D721Med (cell line): Measurements from ENCODE around the gene MGAT5.

Experiments used
- DNase-seq: peaks from one replicate; pipeline ENCODE4 v3.0.0; 2011; ENCODE audit warnings: low spot score; ENCODE audit not compliant: insufficient read length
- FAIRE-seq: peaks from 2 replicates; lab custom pipeline; 2011; peaks lifted over from hg19 to GRCh38; lab: Jason Lieb, UNC
- TF ChIP-seq, protein P1 (sequence below): IDR thresholded peaks from 2 replicates; pipeline ENCODE4 v1.5.1; 2012; ENCODE audit warnings: mild to moderate bottlenecking, control low read depth; ENCODE audit not compliant: insufficient read depth; ENCODE audit errors: missing control alignments

The MGAT5 gene

DNA sequence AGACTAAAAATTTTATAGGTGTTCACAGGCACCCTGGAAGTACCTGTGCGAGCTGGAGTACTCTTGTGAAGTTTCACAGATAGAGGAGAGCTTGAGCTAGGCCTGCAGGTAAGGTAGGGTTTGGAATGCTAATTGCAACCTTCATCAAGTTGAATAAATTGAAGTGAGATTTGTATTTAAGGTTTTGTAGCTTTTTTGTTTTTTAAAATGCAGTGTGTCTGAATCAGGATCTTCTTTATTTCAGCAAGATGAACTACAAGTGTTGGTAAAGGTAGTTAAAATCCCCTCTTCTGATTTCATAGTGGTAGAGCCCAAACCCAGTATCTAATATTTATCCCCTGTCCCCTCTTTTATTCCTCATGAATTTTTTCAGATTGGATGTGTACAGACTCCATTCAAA is 45.5 kb downstream of the MGAT5 start:
- DNase-seq (no peak), FAIRE-seq (no peak)
- TF ChIP-seq, protein P1, sequence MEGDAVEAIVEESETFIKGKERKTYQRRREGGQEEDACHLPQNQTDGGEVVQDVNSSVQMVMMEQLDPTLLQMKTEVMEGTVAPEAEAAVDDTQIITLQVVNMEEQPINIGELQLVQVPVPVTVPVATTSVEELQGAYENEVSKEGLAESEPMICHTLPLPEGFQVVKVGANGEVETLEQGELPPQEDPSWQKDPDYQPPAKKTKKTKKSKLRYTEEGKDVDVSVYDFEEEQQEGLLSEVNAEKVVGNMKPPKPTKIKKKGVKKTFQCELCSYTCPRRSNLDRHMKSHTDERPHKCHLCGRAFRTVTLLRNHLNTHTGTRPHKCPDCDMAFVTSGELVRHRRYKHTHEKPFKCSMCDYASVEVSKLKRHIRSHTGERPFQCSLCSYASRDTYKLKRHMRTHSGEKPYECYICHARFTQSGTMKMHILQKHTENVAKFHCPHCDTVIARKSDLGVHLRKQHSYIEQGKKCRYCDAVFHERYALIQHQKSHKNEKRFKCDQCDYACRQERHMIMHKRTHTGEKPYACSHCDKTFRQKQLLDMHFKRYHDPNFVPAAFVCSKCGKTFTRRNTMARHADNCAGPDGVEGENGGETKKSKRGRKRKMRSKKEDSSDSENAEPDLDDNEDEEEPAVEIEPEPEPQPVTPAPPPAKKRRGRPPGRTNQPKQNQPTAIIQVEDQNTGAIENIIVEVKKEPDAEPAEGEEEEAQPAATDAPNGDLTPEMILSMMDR: no peak

DNA sequence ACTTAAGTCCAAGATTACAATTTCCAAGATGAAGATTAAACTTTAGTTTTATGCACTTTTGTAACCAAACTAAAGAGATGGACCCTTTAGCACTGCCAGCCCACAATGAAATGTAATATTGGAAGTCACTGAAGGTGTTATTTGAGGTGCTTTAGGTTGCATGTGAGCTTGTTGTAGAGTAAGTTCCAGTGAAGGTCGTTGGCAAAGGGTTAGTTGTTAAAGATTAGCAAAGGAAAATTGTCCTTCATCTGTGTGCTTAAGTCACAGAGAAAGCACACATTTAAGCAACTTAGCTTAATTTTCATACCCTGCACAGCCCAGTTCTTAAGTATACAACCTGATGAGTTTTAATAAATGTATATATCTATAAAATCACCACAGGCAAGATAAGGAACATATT is 46.7 kb downstream of the MGAT5 start:
- FAIRE-seq (no peak), DNase-seq (no peak)
- TF ChIP-seq, protein P1: no peak

DNA sequence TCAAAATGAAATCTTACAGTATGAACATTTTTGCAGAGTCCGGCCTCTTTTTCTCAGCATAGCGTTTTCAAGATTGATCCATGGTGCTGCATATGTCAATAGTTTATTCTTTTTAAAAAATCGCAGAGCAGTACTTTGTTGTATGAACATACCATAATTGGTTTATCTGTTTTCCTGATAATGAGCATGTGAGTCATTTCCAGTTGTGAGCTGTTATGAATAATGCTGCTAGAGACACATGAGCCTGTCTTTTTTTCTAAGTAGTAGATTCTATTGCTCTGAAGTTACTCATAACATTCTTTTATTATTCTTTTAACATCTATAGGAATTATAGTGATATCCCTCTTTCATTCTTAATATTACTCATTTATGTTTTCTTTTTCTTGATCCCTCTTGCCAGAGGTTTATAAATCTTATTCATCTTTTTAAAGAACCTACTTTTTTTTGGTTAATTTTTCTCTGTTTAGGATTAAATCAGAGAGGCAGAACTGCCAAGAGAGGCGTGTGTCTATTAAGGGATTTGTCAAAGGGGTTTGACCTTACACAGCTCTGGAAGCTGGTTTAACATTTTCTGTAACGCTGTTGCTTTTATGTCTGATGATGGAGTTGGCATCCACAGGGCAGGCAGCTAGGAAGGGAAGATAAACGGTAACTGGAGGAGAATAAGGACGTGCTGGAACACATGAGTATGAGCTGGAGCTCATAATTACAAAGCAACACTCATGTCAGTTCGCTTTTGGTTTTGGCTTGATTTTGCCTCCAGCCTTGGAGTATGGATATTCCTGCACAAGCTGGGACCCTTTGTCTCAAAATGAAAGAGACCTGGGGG is 47.4 kb downstream of the MGAT5 start:
- no peak for FAIRE-seq
- TF ChIP-seq, protein P1: no peak

GRCh38 chr2:134301928-134302260 is 48.0 kb downstream of the MGAT5 start:
- TF ChIP-seq, protein P1: no peak
- DNase-seq (no peak), FAIRE-seq (no peak)

More for the DNA sequence above, 47.4 kb downstream of the MGAT5 start:
- DNase-seq: no peak

GRCh38 chr2:134304394-134305108 is 50.7 kb downstream of the MGAT5 start:
- FAIRE-seq: peak; percentile 79
- DNase-seq: no peak
- TF ChIP-seq, protein P1: no peak

DNA sequence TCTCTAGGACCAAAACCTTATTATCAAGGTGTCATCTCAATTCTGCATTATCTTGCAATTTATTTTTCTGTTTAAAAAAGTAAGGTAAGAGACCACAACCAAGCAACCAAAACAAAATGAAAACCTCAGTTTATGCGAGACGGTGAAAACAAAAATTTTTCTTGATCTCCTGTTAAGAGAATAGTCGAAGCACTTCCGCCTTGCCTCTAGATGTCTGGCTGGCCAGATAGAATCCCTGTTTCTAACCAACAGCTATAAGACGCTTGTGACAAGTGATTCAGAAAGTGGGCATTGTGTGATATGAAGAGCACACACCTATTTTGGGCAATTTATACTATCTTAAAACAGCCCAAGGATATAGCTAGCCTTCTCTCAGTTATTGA is 51.2 kb downstream of the MGAT5 start:
- no peak for FAIRE-seq
- TF ChIP-seq, protein P1: no peak
- no peak for DNase-seq

DNA sequence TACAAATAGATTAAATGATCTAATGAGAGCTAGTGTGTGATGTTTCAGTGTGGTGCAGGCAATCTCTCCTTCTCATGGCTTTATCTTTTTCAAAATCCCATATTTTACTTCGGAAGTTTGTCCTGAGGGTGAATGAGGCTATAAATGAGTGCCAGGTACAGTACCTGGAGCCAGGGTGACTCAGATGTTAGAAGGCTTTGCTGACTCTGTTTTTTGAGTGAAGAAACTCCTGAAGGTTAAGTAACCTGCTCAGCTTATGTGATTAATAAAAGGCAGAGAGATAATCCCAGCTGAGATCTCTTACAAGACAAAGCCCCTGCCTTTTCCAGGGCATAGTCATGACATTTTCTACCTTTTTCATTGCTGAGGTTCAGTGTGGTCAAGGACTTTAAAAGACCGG is 52.6 kb downstream of the MGAT5 start:
- DNase-seq (peak; percentile 18), FAIRE-seq (peak; percentile 94)
- TF ChIP-seq, protein P1: no peak
